Skin of body (tissue), 2 donors: ENCODE results near the gene ANKS1B. TPM values are rescaled to one million over a fixed set of nuclear protein-coding genes. Genes with fewer than 3 reads are reported as not detected.

Experiments
- DNase-seq: peaks from one replicate; lab custom pipeline; 2025; lab: John Stamatoyannopoulos, UW
- total RNA-seq: library from RNA; depleted of rRNA; stranded (reverse); fragments of >200 nt; gene quantifications from one replicate; pipeline ENCODE4 v1.2.3, GENCODE V29; 2014

The ANKS1B gene
- total RNA-seq, 1 donor from 2014 or later, result 10.7 TPM

- no peak for DNase-seq
Observed at GRCh38 chr12:99201906-99202645, 782.7 kb downstream of the ANKS1B start.

GRCh38 chr12:99200711-99201384 is 783.9 kb downstream of the ANKS1B start:
- DNase-seq, result no peak

GRCh38 chr12:99195474-99195873 is 789.3 kb downstream of the ANKS1B start:
- no peak for DNase-seq

GRCh38 chr12:99192489-99192888 is 792.2 kb downstream of the ANKS1B start:
- no peak for DNase-seq

GRCh38 chr12:99176871-99177270 is 807.9 kb downstream of the ANKS1B start:
- no peak for DNase-seq

GRCh38 chr12:99170461-99170860 is 814.3 kb downstream of the ANKS1B start:
- no peak for DNase-seq

GRCh38 chr12:99170037-99170436 is 814.7 kb downstream of the ANKS1B start:
- DNase-seq, result no peak

- DNase-seq, result no peak
Observed at GRCh38 chr12:99157946-99158345, 826.8 kb downstream of the ANKS1B start.

- DNase-seq, result no peak
Observed at GRCh38 chr12:99154983-99155336, 829.8 kb downstream of the ANKS1B start.

- no peak for DNase-seq
Observed at GRCh38 chr12:99154216-99154982, 830.3 kb downstream of the ANKS1B start.

GRCh38 chr12:99153293-99153692 is 831.4 kb downstream of the ANKS1B start:
- DNase-seq, result no peak

- no peak for DNase-seq
Observed at GRCh38 chr12:99152337-99152736, 832.4 kb downstream of the ANKS1B start.

GRCh38 chr12:99151744-99152143 is 833.0 kb downstream of the ANKS1B start:
- DNase-seq, result no peak

- no peak for DNase-seq
Observed at GRCh38 chr12:99147130-99147529, 837.6 kb downstream of the ANKS1B start.

GRCh38 chr12:99146730-99147129 is 838.0 kb downstream of the ANKS1B start:
- no peak for DNase-seq

- DNase-seq, result no peak
Observed at GRCh38 chr12:99146185-99146584, 838.6 kb downstream of the ANKS1B start.

- peak; percentile 6 for DNase-seq
Observed at GRCh38 chr12:99142651-99143050, 842.1 kb downstream of the ANKS1B start.

- DNase-seq, result no peak
Observed at GRCh38 chr12:99140017-99140720, 844.6 kb downstream of the ANKS1B start.

- DNase-seq, result no peak
Observed at GRCh38 chr12:99138393-99138792, 846.3 kb downstream of the ANKS1B start.

- no peak for DNase-seq
Observed at GRCh38 chr12:99137124-99137855, 847.4 kb downstream of the ANKS1B start.

GRCh38 chr12:99136516-99136915 is 848.2 kb downstream of the ANKS1B start:
- no peak for DNase-seq
